ENCODE results near the gene VAC14.

The VAC14 gene

GRCh38 chr16:70784692-70785555 is 16.0 kb downstream of the VAC14 start:
- no peak for DNase-seq

- DNase-seq, result no peak
Observed at GRCh38 chr16:70782237-70782636, 18.7 kb downstream of the VAC14 start.

- DNase-seq, result no peak
Observed at GRCh38 chr16:70781800-70782199, 19.2 kb downstream of the VAC14 start.

- no peak for DNase-seq
Observed at GRCh38 chr16:70780546-70780945, 20.4 kb downstream of the VAC14 start.

- DNase-seq, result no peak
Observed at GRCh38 chr16:70779361-70779760, 21.6 kb downstream of the VAC14 start.

GRCh38 chr16:70778901-70779309 is 22.1 kb downstream of the VAC14 start:
- no peak for DNase-seq

- DNase-seq, result no peak
Observed at GRCh38 chr16:70777973-70778406, 23.0 kb downstream of the VAC14 start.

- no peak for DNase-seq
Observed at GRCh38 chr16:70777496-70777895, 23.5 kb downstream of the VAC14 start.

- no peak for DNase-seq
Observed at GRCh38 chr16:70775399-70775798, 25.6 kb downstream of the VAC14 start.

GRCh38 chr16:70774261-70774660 is 26.7 kb downstream of the VAC14 start:
- DNase-seq, result no peak

GRCh38 chr16:70772493-70772892 is 28.5 kb downstream of the VAC14 start:
- DNase-seq, result no peak

- DNase-seq, result peak; percentile 74
Observed at GRCh38 chr16:70770626-70771552, 30.1 kb downstream of the VAC14 start.

- DNase-seq, result no peak
Observed at GRCh38 chr16:70770291-70770625, 30.7 kb downstream of the VAC14 start.

GRCh38 chr16:70769761-70770160 is 31.2 kb downstream of the VAC14 start:
- DNase-seq, result no peak

GRCh38 chr16:70769131-70769530 is 31.8 kb downstream of the VAC14 start:
- no peak for DNase-seq

GRCh38 chr16:70768203-70768580 is 32.8 kb downstream of the VAC14 start:
- DNase-seq, result no peak

- no peak for DNase-seq
Observed at GRCh38 chr16:70767377-70768202, 33.4 kb downstream of the VAC14 start.

- no peak for DNase-seq
Observed at GRCh38 chr16:70766658-70767057, 34.3 kb downstream of the VAC14 start.

GRCh38 chr16:70766176-70766575 is 34.8 kb downstream of the VAC14 start:
- DNase-seq, result no peak

GRCh38 chr16:70765491-70765890 is 35.5 kb downstream of the VAC14 start:
- DNase-seq, result no peak

- no peak for DNase-seq
Observed at GRCh38 chr16:70764632-70765031, 36.3 kb downstream of the VAC14 start.

GRCh38 chr16:70760221-70760620 is 40.7 kb downstream of the VAC14 start:
- DNase-seq, result no peak

GRCh38 chr16:70759666-70760065 is 41.3 kb downstream of the VAC14 start:
- DNase-seq, result peak; percentile 11
